GM12878 (cell line): ENCODE measurements around the gene OR13C4. TPM values are rescaled to one million over a fixed set of nuclear protein-coding genes. Genes with fewer than 3 reads are reported as not detected.

Experiments used
- ATAC-seq: fragments of 200-7000 bp; cut with Tn5 transposase; 3 replicates; pipeline ENCODE4 v1.9.1; 2020; ENCODE audit warnings: mild to moderate bottlenecking, moderate library complexity
- BruUV-seq: library from RNA; stranded (reverse); fragments of 400-500 nt; replicated peaks from 2 replicates; lab custom pipeline; 2021; lab: Mats Ljungman, UMichigan
- CTCF ChIA-PET: fragments of 300-600 bp; sonication (Branson Sonifier 250); formaldehyde crosslinking; extraction: SDS; loops from one replicate; lab custom pipeline; 2021; ENCODE audit warnings: inconsistent platforms; lab: Yijun Ruan, JAX
- POLR2A ChIA-PET: fragments of 350-600 bp; formaldehyde crosslinking; extraction: SDS; loops from one replicate; lab custom pipeline; 2021; ENCODE audit warnings: inconsistent platforms; lab: Charles Lee
- RAD21 ChIA-PET: fragments of 300-600 bp; sonication (Branson Sonifier 250); formaldehyde crosslinking; loops from one replicate; lab custom pipeline; 2023; ENCODE audit warnings: antibody characterized with exemption; ENCODE audit not compliant: unreplicated experiment; lab: Charles Lee
- SMC1A ChIA-PET: fragments of 300-600 bp; sonication (Branson Sonifier 250); formaldehyde crosslinking; loops from one replicate; lab custom pipeline; 2023; ENCODE audit not compliant: unreplicated experiment, uncharacterized antibody; lab: Charles Lee
- DNase-seq: peaks from one replicate; pipeline ENCODE4 v3.0.0-alpha.2; 2011; ENCODE audit warnings: low read depth, low spot score
- FAIRE-seq: peaks from 3 replicates; lab custom pipeline; 2011; peaks lifted over from hg19 to GRCh38; lab: Jason Lieb, UNC
- H2AFZ ChIP-seq: 2 replicates; pipeline ENCODE4 v1.6.0; 2011; ENCODE audit warnings: low read depth, low read length, control low read depth; ENCODE audit not compliant: control insufficient read depth
- H3K27ac ChIP-seq: 2 replicates; pipeline ENCODE4 v1.5.1; 2011; ENCODE audit warnings: control low read depth; ENCODE audit not compliant: control insufficient read depth, insufficient read depth
- H3K27me3 ChIP-seq, 2 experiments: replicated peaks in 1 of 2; 2 replicates each; pipeline versions ENCODE4 v1.6.0 to v1.6.1; 2011; ENCODE audit warnings: low read length in 1 of 2; ENCODE audit not compliant: control insufficient read depth in 2 of 2, insufficient read depth in 2 of 2
- H3K36me3 ChIP-seq, 2 experiments: 2 replicates each; pipeline ENCODE4 v1.5.1; 2011; ENCODE audit warnings: low read length in 1 of 2; ENCODE audit not compliant: control insufficient read depth in 2 of 2, insufficient read depth in 2 of 2
- H3K4me1 ChIP-seq: 2 replicates; pipeline ENCODE4 v1.6.1; 2011; ENCODE audit warnings: mild to moderate bottlenecking, low read length, moderate library complexity, mixed read lengths; ENCODE audit not compliant: control insufficient read depth, insufficient read depth
- H3K4me2 ChIP-seq: 2 replicates; pipeline ENCODE4 v1.6.0; 2011; ENCODE audit warnings: control low read depth; ENCODE audit not compliant: control insufficient read depth, insufficient read depth
- H3K4me3 ChIP-seq: fragments of 200-600 bp; sonication (generic); 2 replicates; pipeline ENCODE4 v1.5.1; 2016
- H3K79me2 ChIP-seq: 2 replicates; pipeline ENCODE4 v1.6.0; 2011; ENCODE audit warnings: low read length; ENCODE audit not compliant: control insufficient read depth, insufficient read depth
- H3K9ac ChIP-seq: 2 replicates; pipeline ENCODE4 v1.8.0; 2011; ENCODE audit warnings: low read length, control low read depth, mixed read lengths; ENCODE audit not compliant: control insufficient read depth, insufficient read depth
- H3K9me3 ChIP-seq: replicated peaks from 3 replicates; pipeline ENCODE4 v1.5.1; 2011; ENCODE audit warnings: mild to moderate bottlenecking, low read length; ENCODE audit not compliant: control insufficient read depth, insufficient read depth
- H4K20me1 ChIP-seq: 2 replicates; pipeline ENCODE4 v1.6.0; 2011; ENCODE audit not compliant: control insufficient read depth, insufficient read depth
- ATF7 ChIP-seq: fragments of 450-650 bp; IDR thresholded peaks from 2 replicates; pipeline ENCODE4 v1.6.1; 2016; ENCODE audit warnings: low read depth, mild to moderate bottlenecking
- BRCA1 ChIP-seq: IDR thresholded peaks from 2 replicates; pipeline ENCODE4 v1.6.1; 2011; ENCODE audit warnings: low read depth, low read length, improper control_type of control experiment
- EED ChIP-seq: sonication (generic); IDR thresholded peaks from 2 replicates; pipeline ENCODE4 v1.6.1; 2016; ENCODE audit warnings: antibody characterized with exemption, low read depth
- FOXK2 ChIP-seq: fragments of 450-650 bp; IDR thresholded peaks from 2 replicates; pipeline ENCODE4 v1.6.1; 2017; ENCODE audit warnings: mild to moderate bottlenecking, moderate library complexity
- FOXM1 ChIP-seq: IDR thresholded peaks from 2 replicates; pipeline ENCODE4 v1.6.1; 2012; ENCODE audit warnings: low read depth, mild to moderate bottlenecking, inconsistent platforms, low read length, moderate library complexity
- GABPA ChIP-seq: IDR thresholded peaks from 2 replicates; pipeline ENCODE4 v1.6.1; 2014; ENCODE audit warnings: antibody characterized with exemption, low read depth, mild to moderate bottlenecking, inconsistent platforms
- LARP7 ChIP-seq: fragments of 450-650 bp; IDR thresholded peaks from 2 replicates; pipeline ENCODE4 v1.6.1; 2017; ENCODE audit warnings: mild to moderate bottlenecking
- NBN ChIP-seq: fragments of 450-650 bp; IDR thresholded peaks from 2 replicates; pipeline ENCODE4 v1.6.1; 2016
- NKRF ChIP-seq: fragments of 450-650 bp; conservative IDR thresholded peaks from 2 replicates; pipeline ENCODE4 v1.6.1; 2017; ENCODE audit warnings: mild to moderate bottlenecking, moderate library complexity
- PAX8 ChIP-seq: fragments of 450-650 bp; IDR thresholded peaks from 2 replicates; pipeline ENCODE4 v1.6.1; 2017; ENCODE audit warnings: mild to moderate bottlenecking, moderate library complexity
- SIX5 ChIP-seq: IDR thresholded peaks from 2 replicates; pipeline ENCODE4 v1.6.1; 2011; ENCODE audit warnings: mild to moderate bottlenecking, low read depth, low read length, moderate library complexity; ENCODE audit not compliant: severe bottlenecking
- SP1 ChIP-seq: IDR thresholded peaks from one replicate; pipeline ENCODE4 v1.6.1; 2011; ENCODE audit warnings: low read depth, low read length
- SRF ChIP-seq, 2 experiments: IDR thresholded peaks; 2 replicates each; pipeline ENCODE4 v1.6.1; 2011; ENCODE audit warnings: low read depth in 2 of 2, low read length in 2 of 2, mild to moderate bottlenecking in 1 of 2, moderate library complexity in 1 of 2
- ZNF217 ChIP-seq: fragments of 450-650 bp; IDR thresholded peaks from 2 replicates; pipeline ENCODE4 v1.6.1; 2017; ENCODE audit warnings: antibody characterized with exemption, mild to moderate bottlenecking
- WGBS: methylation state at CpG from one replicate; pipeline ENCODE4 v1.1.6; 2016; ENCODE audit warnings: low lambda C conversion rate; ENCODE audit not compliant: insufficient replicate concordance, insufficient coverage; ENCODE audit errors: missing lambda C conversion rate; 5-methylcytosine and 5-hydroxymethylcytosine counted together
- in situ Hi-C: fragments of 300-500 bp; cut with MboI; formaldehyde crosslinking; loops from 9 replicates; pipeline ENCODE4 v1.14.3; 2018; ENCODE audit warnings: mixed read lengths
- intact Hi-C: fragments of 100-400 bp; cut with micrococcal nuclease; formaldehyde crosslinking; loops from one replicate; pipeline ENCODE4 v1.14.2; 2022; ENCODE audit not compliant: unreplicated experiment
- polyA plus RNA-seq, 11 experiments: library from polyadenylated mRNA; depleted of rRNA in 4 of 11; unstranded in 6 of 11; stranded (reverse) in 5 of 11; fragments of >200 nt; fragmentation: Nextera tagmentation in 4 of 11; fragmentation: Illumina TruSeq in 1 of 11; extraction: Ambion mirVana in 4 of 11; extraction: Trizol in 1 of 11; gene quantifications; 1 replicate in 1 of 11; 2 replicates in 10 of 11; pipeline versions ENCODE4 v1.2.1 to v1.2.3, GENCODE V29; 2011 to 2016; ENCODE audit warnings: inconsistent platforms in 2 of 11, missing spikeins in 2 of 11, low read depth in 1 of 11
- total RNA-seq, 4 experiments: library from RNA; depleted of rRNA in 3 of 4; stranded (reverse); fragments of >200 nt in 3 of 4; fragmentation: Illumina TruSeq in 1 of 4; extraction: Trizol in 1 of 4; gene quantifications; 2 replicates each; pipeline versions ENCODE4 v1.2.1 to v1.2.3, GENCODE V29; 2013 to 2021
- TF ChIP-seq, protein P1 (sequence below): fragments of 450-650 bp; IDR thresholded peaks from 2 replicates; pipeline ENCODE4 v1.6.1; 2014; ENCODE audit warnings: mild to moderate bottlenecking

The OR13C4 gene
- total and polyA plus RNA-seq, 10 of the 15 experiments (the other 5 are each of a cell fraction or from before 2014, with no cell fraction given), result 0.17 to 0.26 TPM; not detected in 8

DNA sequence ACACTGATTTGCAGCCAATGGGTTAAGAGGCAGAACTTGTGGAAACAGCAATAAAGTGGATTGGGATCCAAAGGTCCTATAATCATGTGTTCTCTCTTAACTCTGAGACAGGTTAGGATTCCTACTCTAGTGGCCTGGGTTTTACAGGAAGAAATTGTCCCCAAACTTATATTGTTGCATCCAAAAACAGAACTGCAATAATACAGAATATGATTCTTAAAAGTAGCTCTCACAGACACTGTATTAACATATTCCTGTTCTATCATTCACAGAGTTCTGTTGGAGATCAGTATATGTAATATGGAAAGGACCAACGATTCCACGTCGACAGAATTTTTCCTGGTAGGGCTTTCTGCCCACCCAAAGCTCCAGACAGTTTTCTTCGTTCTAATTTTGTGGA lies 41.9 kb upstream of the OR13C4 start, which contains the start of gene OR13C8:
TSS of gene OR13C8 (plus strand) at position 301 of the 400 bp plus-strand sequence. CDS start at position 301, 0 bp downstream.
- Histone ChIP-seq H2AFZ (no peak within 1 kb of the TSS), H3K27me3 (no peaks in the 10 kb centered on the region), H3K4me2 (no peak within 1 kb of the TSS), H3K36me3 (no peaks in the 10 kb centered on the region), H3K79me2 (no peaks in the 10 kb centered on the region), H3K27ac (no peak within 1 kb of the TSS), H3K9me3 (no peaks in the 10 kb centered on the region), H3K4me3 (no peak within 1 kb of the TSS), H3K9ac (no peak within 1 kb of the TSS), H4K20me1 (no peaks in the 10 kb centered on the region), H3K4me1 (no peaks in the 10 kb centered on the region)
- intact Hi-C loops, result loop anchor here (5.0 kb wide), 1 partner anchor 62 kb away; no protein-coding TSS in a partner anchor
- no peak for DNase-seq
- CTCF ChIA-PET, result no interaction called here
- 62% methylated on average over 4 of the region's 4 CpGs for WGBS
- ATAC-seq, result no peak
- in situ Hi-C loops, result no loop called here
- POLR2A ChIA-PET, result no interaction called here
- TF ChIP-seq FOXK2, result no peak
- no peak for TF ChIP-seq BRCA1
- TF ChIP-seq, protein P1, sequence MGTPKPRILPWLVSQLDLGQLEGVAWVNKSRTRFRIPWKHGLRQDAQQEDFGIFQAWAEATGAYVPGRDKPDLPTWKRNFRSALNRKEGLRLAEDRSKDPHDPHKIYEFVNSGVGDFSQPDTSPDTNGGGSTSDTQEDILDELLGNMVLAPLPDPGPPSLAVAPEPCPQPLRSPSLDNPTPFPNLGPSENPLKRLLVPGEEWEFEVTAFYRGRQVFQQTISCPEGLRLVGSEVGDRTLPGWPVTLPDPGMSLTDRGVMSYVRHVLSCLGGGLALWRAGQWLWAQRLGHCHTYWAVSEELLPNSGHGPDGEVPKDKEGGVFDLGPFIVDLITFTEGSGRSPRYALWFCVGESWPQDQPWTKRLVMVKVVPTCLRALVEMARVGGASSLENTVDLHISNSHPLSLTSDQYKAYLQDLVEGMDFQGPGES, result no peak
- no peak for TF ChIP-seq SIX5
- no peak for TF ChIP-seq GABPA
- no peak for TF ChIP-seq ATF7
- no peak for TF ChIP-seq ZNF217
- TF ChIP-seq NKRF, result no peak
- TF ChIP-seq SP1, result no peak
- TF ChIP-seq LARP7, result no peak
- TF ChIP-seq FOXM1, result no peak
- TF ChIP-seq NBN, result no peak
- TF ChIP-seq SRF (IDR thresholded peaks at IDR 0.05; ENCODE audit: low read depth in 2 of 2, low read length in 2 of 2), result no peak
- no peak for TF ChIP-seq EED
- no peak for TF ChIP-seq PAX8
- SMC1A ChIA-PET, result no interaction called here
- BruUV-seq, result no TSS peak
- RAD21 ChIA-PET, result no interaction called here
- no peak for FAIRE-seq
